HepG2 (cell line): ENCODE data around the gene THADA. TPM values are rescaled to one million over a fixed set of nuclear protein-coding genes. Genes with fewer than 3 reads are reported as not detected.

ENCODE experiments used
- CREB3 ChIP-seq: sonication (generic); formaldehyde crosslinking; IDR thresholded peaks from 2 replicates; pipeline ENCODE4 v1.5.0; 2020; ENCODE audit warnings: missing genetic modification reagents
- KLF6 ChIP-seq: IDR thresholded peaks from 2 replicates; pipeline ENCODE4 v1.8.0; 2016; ENCODE audit warnings: missing biosample characterization, missing genetic modification reagents
- NR0B2 ChIP-seq: sonication (generic); formaldehyde crosslinking; IDR thresholded peaks from 2 replicates; pipeline ENCODE4 v1.4.0; 2020; ENCODE audit warnings: mild to moderate bottlenecking, missing genetic modification reagents
- PAXIP1 ChIP-seq: sonication (generic); formaldehyde crosslinking; conservative IDR thresholded peaks from 2 replicates; pipeline ENCODE4 v1.4.0; 2020; ENCODE audit warnings: mild to moderate bottlenecking, missing genetic modification reagents, moderate library complexity
- RERE ChIP-seq: IDR thresholded peaks from 2 replicates; pipeline ENCODE4 v1.6.1; 2016; ENCODE audit warnings: low read depth, missing genetic modification reagents, missing compliant biosample characterization
- SMARCC2 ChIP-seq: fragments of 450-650 bp; IDR thresholded peaks from 2 replicates; pipeline ENCODE4 v1.6.1; 2017; ENCODE audit warnings: antibody characterized with exemption, mild to moderate bottlenecking
- TRAFD1 ChIP-seq: sonication (generic); formaldehyde crosslinking; IDR thresholded peaks from 2 replicates; pipeline ENCODE4 v1.5.1; 2020; ENCODE audit warnings: missing genetic modification reagents, mild to moderate bottlenecking, borderline replicate concordance
- ZFY ChIP-seq: sonication (generic); formaldehyde crosslinking; IDR thresholded peaks from 2 replicates; pipeline ENCODE4 v1.4.0; 2020; ENCODE audit warnings: missing genetic modification reagents
- ZNF207 ChIP-seq: fragments of 450-650 bp; IDR thresholded peaks from 2 replicates; pipeline ENCODE4 v1.6.1; 2016; ENCODE audit warnings: antibody characterized with exemption, borderline replicate concordance
- ZNF431 ChIP-seq: sonication (generic); formaldehyde crosslinking; IDR thresholded peaks from 2 replicates; pipeline ENCODE4 v1.9.0; 2022; ENCODE audit warnings: missing genetic modification reagents, low read depth, mild to moderate bottlenecking, borderline replicate concordance
- ZNF460 ChIP-seq: sonication (generic); formaldehyde crosslinking; IDR thresholded peaks from 2 replicates; pipeline ENCODE4 v1.5.1; 2020; ENCODE audit warnings: missing genetic modification reagents, mild to moderate bottlenecking, borderline replicate concordance
- ZNF513 ChIP-seq: sonication (generic); formaldehyde crosslinking; conservative IDR thresholded peaks from 2 replicates; pipeline ENCODE4 v1.5.0; 2020; ENCODE audit warnings: missing genetic modification reagents
- ZNF775 ChIP-seq: sonication (generic); formaldehyde crosslinking; IDR thresholded peaks from 2 replicates; pipeline ENCODE4 v1.4.0; 2020; ENCODE audit warnings: missing genetic modification reagents, mild to moderate bottlenecking, moderate library complexity, borderline replicate concordance
- polyA plus RNA-seq, 8 experiments: library from polyadenylated mRNA; depleted of rRNA in 3 of 8; stranded (reverse) in 7 of 8; unstranded in 1 of 8; fragments of >200 nt; fragmentation: Illumina TruSeq in 4 of 8; extraction: Trizol in 4 of 8; gene quantifications; 2 replicates each; pipeline versions ENCODE4 v1.2.1 to v1.2.3, GENCODE V29; 2011 to 2016; ENCODE audit warnings: low read depth in 4 of 8, missing spikeins in 1 of 8, mixed read lengths in 1 of 8; ENCODE audit not compliant: insufficient read depth in 1 of 8
- total RNA-seq, 5 experiments: library from RNA; depleted of rRNA; stranded (reverse); fragments of >200 nt; fragmentation: Illumina TruSeq; extraction: Trizol; gene quantifications; 2 replicates each; pipeline ENCODE4 v1.2.3, GENCODE V29; 2016; ENCODE audit warnings: low read depth in 1 of 5

The THADA gene
- total and polyA plus RNA-seq, 2 of the 13 experiments (the other 11 are each of a cell fraction or from before 2014, with no cell fraction given), result 12.7 to 21.7 TPM

- TF ChIP-seq TRAFD1 (CRISPR knock-in tag) (no peak), KLF6 (no peak), SMARCC2 (no peak), ZNF775 (CRISPR knock-in tag) (no peak), CREB3 (CRISPR knock-in tag) (no peak; the same call in 1 of the 2 replicates), ZNF460 (CRISPR knock-in tag) (no peak), PAXIP1 (CRISPR knock-in tag) (peak; percentile 96), NR0B2 (CRISPR knock-in tag) (no peak), ZNF431 (CRISPR knock-in tag) (no peak), ZNF207 (no peak), ZNF513 (no peak), ZFY (CRISPR knock-in tag) (0 out of 2 replicates have a peak, but pooled peaks have one; percentile 43), RERE (CRISPR knock-in tag) (peak; percentile 73; the same call in 1 of the 2 replicates)
These were observed 171.3 kb downstream of the THADA start (continued) for GRCh38 chr2:43424262-43425207.
